GM23248 (cell line): Measurements from ENCODE around the gene COX6B1.

Source experiments
- EZH2 ChIP-seq: fragments of 200-600 bp; sonication (generic); IDR thresholded peaks from 2 replicates; pipeline ENCODE4 v1.6.1; 2018; ENCODE audit warnings: antibody characterized with exemption, mild to moderate bottlenecking; ENCODE audit not compliant: insufficient read depth, poor library complexity, severe bottlenecking
- EZH2phosphoT487 ChIP-seq: fragments of 200-600 bp; sonication (generic); IDR thresholded peaks from 2 replicates; pipeline ENCODE4 v1.6.1; 2018; ENCODE audit warnings: antibody characterized with exemption, moderate library complexity, mild to moderate bottlenecking, low read depth; ENCODE audit not compliant: insufficient read depth

GRCh38 chr19:35620001-35620400 is 28.1 kb upstream of the COX6B1 start:
- no peak for TF ChIP-seq EZH2
- TF ChIP-seq EZH2phosphoT487 = no peak
